ENCODE data around the gene WDR36. TPM values are rescaled to one million over a fixed set of nuclear protein-coding genes. Genes with fewer than 3 reads are reported as not detected.

Gene WDR36
- total and polyA plus RNA-seq, 2 of the 4 experiments (the other 2 are of a cell fraction), result 11.9 to 87.8 TPM

DNA sequence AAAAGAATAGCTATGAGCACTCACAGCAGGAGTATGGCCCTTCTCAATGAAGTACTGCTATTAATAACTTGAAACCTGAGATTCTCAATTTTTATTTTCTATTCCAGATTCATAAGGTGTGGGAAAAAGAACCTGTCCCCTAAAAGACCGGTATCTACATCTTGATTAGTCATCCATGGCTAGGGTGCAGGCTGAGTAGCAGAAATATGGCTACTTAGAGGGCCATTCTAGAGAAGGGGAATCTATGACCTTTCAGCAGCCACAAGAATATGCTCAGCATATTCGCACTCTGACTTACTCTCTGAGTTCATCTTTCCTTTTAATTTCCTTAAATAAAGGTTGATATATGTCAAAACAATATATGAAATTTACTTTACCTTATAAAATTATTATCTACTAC lies 27.7 kb downstream of the WDR36 start:
- Histone ChIP-seq H4K5ac (ENCODE audit: low read depth, low read length) (no peak overlapping the region), H2BK5ac (ENCODE audit: low read depth, low read length, poor library complexity, severe bottlenecking) (no peak overlapping the region), H3K4me3 (ENCODE audit: insufficient read depth, low read depth, low read length) (no peak overlapping the region), H2AK5ac (ENCODE audit: low read depth, low read length) (no peak overlapping the region), H3K14ac (replicated peaks; ENCODE audit: low read depth, low read length) (no peak overlapping the region), H2BK15ac (ENCODE audit: low read depth, low read length) (no peak overlapping the region), H3K79me1 (ENCODE audit: low read depth in 1 of 2, low read length in 2 of 2) (peaks cover 10 to 14% of the 10 kb centered on the region in 2 experiments), H2AK9ac (replicated peaks; ENCODE audit: low read depth, low read length, poor library complexity) (no peak overlapping the region), H3K9ac (ENCODE audit: low read depth, low read length) (no peak overlapping the region), H4K91ac (ENCODE audit: insufficient read depth, low read depth, low read length) (no peak overlapping the region), H3K23ac (ENCODE audit: low read depth, low read length) (no peak overlapping the region), H3K4me1 (ENCODE audit: control insufficient read depth, insufficient read depth, low read length) (peaks cover 1% of the 10 kb centered on the region; the same call in 1 of the 2 replicates), H3K9me1 (ENCODE audit: insufficient read depth, low read length) (no peaks in the 10 kb centered on the region), H4K8ac (ENCODE audit: low read depth in 2 of 2, low read length in 2 of 2) (no peak overlapping the region), H3K27ac (ENCODE audit: insufficient read depth, low read length) (no peak overlapping the region), H3K4ac (ENCODE audit: low read depth, low read length) (no peak overlapping the region), H2AFZ (replicated peaks; ENCODE audit: low read length, poor library complexity) (no peak overlapping the region), H3K18ac (ENCODE audit: low read depth, low read length) (no peak overlapping the region), H2BK20ac (ENCODE audit: low read depth, low read length) (no peak overlapping the region), H4K20me1 (ENCODE audit: insufficient read depth, low read length) (no peaks in the 10 kb centered on the region; the same call in 1 of the 2 replicates), H3K9me3 (ENCODE audit: control insufficient read depth, insufficient read depth, low read length) (no peaks in the 10 kb centered on the region), H3K27me3 (ENCODE audit: control insufficient read depth, insufficient read depth, low read length) (no peaks in the 10 kb centered on the region), H2BK120ac (ENCODE audit: low read depth, low read length) (no peak overlapping the region), H3K36me3 (ENCODE audit: control insufficient read depth, insufficient read depth, low read length) (peaks cover 17% of the 10 kb centered on the region), H3K4me2 (ENCODE audit: low read depth, low read length) (no peak overlapping the region), H3K56ac (ENCODE audit: extremely low read depth, insufficient read depth, low read length) (no peak overlapping the region)
- no CpG with 5 or more reads among the region's 2 CpGs for WGBS, 2 experiments (ENCODE audit: extremely low coverage in 2 of 2, insufficient read length in 1 of 2)
- dilution Hi-C loops (cut with HindIII; ENCODE audit: low sequenced_read_pairs, unreplicated experiment) (no loop called here), in situ Hi-C loops (cut with MboI; ENCODE audit: low sequenced_read_pairs) (no loop called here), intact Hi-C loops (cut with micrococcal nuclease) (no loop called here)
- no TSS peak for BruUV-seq (replicated peaks)
- no peak for DNase-seq
- no peak for TF ChIP-seq RFX5 (IDR thresholded peaks at IDR 0.05; ENCODE audit: low read depth, low read length)
- no peak for TF ChIP-seq POLR2A (IDR thresholded peaks at IDR 0.05; ENCODE audit: low read depth, low read length)
- no peak for TF ChIP-seq MXI1 (IDR thresholded peaks at IDR 0.05; ENCODE audit: borderline replicate concordance, low read depth, low read length)
- no peak for TF ChIP-seq NFE2L2 (IDR thresholded peaks at IDR 0.05; ENCODE audit: low read depth, low read length)
- TF ChIP-seq CTCF (conservative IDR thresholded peaks at IDR 0.05; ENCODE audit: low read depth, low read length), result no peak
- no peak for TF ChIP-seq MAZ (IDR thresholded peaks at IDR 0.05; ENCODE audit: borderline replicate concordance, low read depth, low read length)
- no peak for TF ChIP-seq CEBPB (IDR thresholded peaks at IDR 0.05; ENCODE audit: low read depth, low read length)
- no peak for TF ChIP-seq USF2 (IDR thresholded peaks at IDR 0.05; ENCODE audit: low read depth, low read length)
- no peak for TF ChIP-seq BHLHE40 (IDR thresholded peaks at IDR 0.05; ENCODE audit: low read depth, low read length)
- TF ChIP-seq MAFK (IDR thresholded peaks at IDR 0.05; ENCODE audit: low read depth, low read length), result no peak
- TF ChIP-seq CHD1 (IDR thresholded peaks at IDR 0.05; ENCODE audit: low read depth, low read length), result no peak
- TF ChIP-seq RCOR1 (IDR thresholded peaks at IDR 0.05; ENCODE audit: insufficient replicate concordance, low read length), result no peak
- TF ChIP-seq ELK1 (IDR thresholded peaks at IDR 0.05; ENCODE audit: borderline replicate concordance, low read depth, low read length), result no peak
- TF ChIP-seq FOS (IDR thresholded peaks at IDR 0.05; ENCODE audit: low read depth, low read length), result no peak
- no peak for TF ChIP-seq SMC3 (IDR thresholded peaks at IDR 0.05; ENCODE audit: low read depth, low read length)
- TF ChIP-seq RAD21 (IDR thresholded peaks at IDR 0.05; ENCODE audit: low read length), result no peak
- POLR2A ChIA-PET (ENCODE audit: unreplicated experiment), result no interaction called here
- CTCF ChIA-PET, result no interaction called here
- no peak for ATAC-seq (ENCODE audit: low read depth)

Measured in IMR-90 (cell line).